Neural progenitor cell (in vitro differentiated cells): ENCODE results near the gene SPC24.
A peak's percentile ranks its signal among the peaks of the same experiment; 100 is the strongest.

Source experiments
- CTCF ChIP-seq: fragments of 200-600 bp; sonication (generic); IDR thresholded peaks from 2 replicates; pipeline ENCODE4 v1.5.1; 2017; ENCODE audit warnings: antibody characterized with exemption, mild to moderate bottlenecking
- EZH2 ChIP-seq: fragments of 200-600 bp; sonication (generic); IDR thresholded peaks from 2 replicates; pipeline ENCODE4 v1.6.1; 2017; ENCODE audit warnings: antibody characterized with exemption, mild to moderate bottlenecking, moderate library complexity

GRCh38 chr19:11197291-11198174, 42.0 kb upstream of the SPC24 start, which contains the start of gene KANK2:
- TF ChIP-seq EZH2 (peak; percentile 28), CTCF (no peak)
